SU-DHL-6 (cell line): ENCODE measurements around the gene PDP2.

Source experiments
- H2AFZ ChIP-seq: fragments of 200-600 bp; sonication (generic); 2 replicates; pipeline ENCODE4 v1.6.1; 2014; ENCODE audit warnings: low read depth, mild to moderate bottlenecking, moderate library complexity, mixed read lengths, antibody characterized with exemption, low read length; ENCODE audit not compliant: severe bottlenecking
- H3F3A ChIP-seq: fragments of 200-600 bp; shearing (Covaris generic); 2 replicates; pipeline ENCODE4 v1.6.0; 2016; ENCODE audit warnings: antibody characterized with exemption, mild to moderate bottlenecking; ENCODE audit not compliant: insufficient read depth
- H3K27ac ChIP-seq: fragments of 200-600 bp; sonication (generic); 2 replicates; pipeline ENCODE4 v1.5.1; 2016; ENCODE audit warnings: low read depth, mild to moderate bottlenecking, low read length, moderate library complexity, mixed read lengths
- H3K27me3 ChIP-seq: fragments of 200-600 bp; sonication (generic), shearing (Covaris generic); 2 replicates; pipeline ENCODE4 v1.6.0; 2014; ENCODE audit warnings: mild to moderate bottlenecking, low read length
- H3K36me3 ChIP-seq: fragments of 200-600 bp; sonication (generic); 2 replicates; pipeline ENCODE4 v1.6.1; 2014; ENCODE audit warnings: mild to moderate bottlenecking, low read length, mixed read lengths
- H3K4me2 ChIP-seq: fragments of 300-600, 200-600 bp; shearing (Covaris generic), sonication (generic); 2 replicates; pipeline ENCODE4 v1.6.0; 2014; ENCODE audit warnings: low read length, low read depth, mild to moderate bottlenecking; ENCODE audit not compliant: poor library complexity, severe bottlenecking
- H3K4me3 ChIP-seq: fragments of 200-600 bp; sonication (generic); 2 replicates; pipeline ENCODE4 v1.5.1; 2014; ENCODE audit warnings: antibody characterized with exemption, low read length, mild to moderate bottlenecking, mixed read lengths; ENCODE audit not compliant: insufficient read depth, poor library complexity, severe bottlenecking
- H3K79me2 ChIP-seq: fragments of 200-600 bp; sonication (generic); 2 replicates; pipeline ENCODE4 v1.6.1; 2014; ENCODE audit warnings: mild to moderate bottlenecking, low read length, moderate library complexity; ENCODE audit not compliant: insufficient read depth
- H3K9ac ChIP-seq: fragments of 200-600 bp; sonication (generic); 2 replicates; pipeline ENCODE4 v1.7.0; 2014; ENCODE audit warnings: mild to moderate bottlenecking, low read length
- H3K9me2 ChIP-seq: fragments of 200-600 bp; sonication (generic); replicated peaks from 2 replicates; pipeline ENCODE4 v1.6.1; 2014; ENCODE audit warnings: low read length; ENCODE audit not compliant: insufficient read depth
- H3K9me3 ChIP-seq: fragments of 200-600 bp; sonication (generic); 2 replicates; pipeline ENCODE4 v1.6.1; 2014; ENCODE audit warnings: low read length, mixed read lengths; ENCODE audit not compliant: insufficient read depth
- H4K20me1 ChIP-seq: fragments of 200-600 bp; sonication (generic); 2 replicates; pipeline ENCODE4 v1.6.1; 2014; ENCODE audit warnings: low read depth, mild to moderate bottlenecking, antibody characterized with exemption, low read length, moderate library complexity, mixed read lengths
- EZH2phosphoT487 ChIP-seq: fragments of 200-600 bp; sonication (generic), shearing (Covaris generic); conservative IDR thresholded peaks from 2 replicates; pipeline ENCODE4 v1.6.1; 2018; ENCODE audit warnings: mild to moderate bottlenecking, antibody characterized with exemption, low read length, moderate library complexity, mixed read lengths
- TF ChIP-seq, protein P1 (sequence below): fragments of 200-600 bp; sonication (generic); IDR thresholded peaks from one replicate; pipeline ENCODE4 v1.5.1; 2017; ENCODE audit warnings: antibody characterized with exemption, mild to moderate bottlenecking, low read length, moderate library complexity; ENCODE audit not compliant: insufficient read depth, poor library complexity, severe bottlenecking

PDP2 gene

DNA sequence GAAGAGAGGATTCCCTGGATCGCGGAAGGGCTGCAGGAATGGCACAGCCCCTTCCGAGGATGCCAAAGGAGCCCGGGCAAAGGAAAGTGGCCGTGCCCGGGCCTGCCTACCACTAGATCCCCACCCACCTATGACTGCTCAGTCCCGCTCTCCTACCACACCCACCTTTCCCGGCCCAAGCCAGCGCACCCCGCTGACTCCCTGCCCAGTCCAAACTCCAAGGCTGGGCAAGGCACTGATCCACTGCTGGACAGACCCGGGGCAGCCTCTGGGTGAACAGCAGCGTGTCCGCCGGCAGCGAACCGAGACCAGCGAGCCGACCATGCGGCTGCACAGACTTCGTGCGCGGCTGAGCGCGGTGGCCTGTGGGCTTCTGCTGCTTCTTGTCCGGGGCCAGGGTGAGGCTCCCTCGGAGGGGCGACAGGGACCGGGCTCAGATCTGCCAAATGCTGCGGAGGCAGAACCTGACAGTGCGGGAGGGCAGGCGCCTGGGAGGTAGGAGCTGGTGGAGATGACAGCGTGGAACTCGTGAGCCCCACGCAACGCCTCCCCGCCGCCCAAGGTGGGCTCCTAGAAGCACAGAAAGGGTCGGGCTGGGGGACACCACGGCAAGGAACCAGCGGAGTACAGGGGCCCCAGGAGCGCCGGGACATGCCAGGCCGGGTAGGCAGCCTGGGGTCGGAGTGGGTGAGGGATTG lies 55.1 kb downstream of the PDP2 start, which contains the start of gene CES2:
CES2 (plus strand) TSS at position 203 of the 698 bp plus-strand sequence; CDS start at position 323, 120 bp downstream.
- Histone ChIP-seq H3K4me3 (peak within 1 kb of the TSS; percentile 79), H2AFZ (peak within 1 kb of the TSS; percentile 76), H3K27me3 (no peaks in the 10 kb centered on the region), H3K36me3 (no peaks in the 10 kb centered on the region), H3K9me3 (no peaks in the 10 kb centered on the region), H3F3A (0 out of 2 replicates have a peak, but pooled peaks cover 3% of the 10 kb centered on the region), H4K20me1 (no peaks in the 10 kb centered on the region), H3K9ac (peak within 1 kb of the TSS; percentile 83), H3K9me2 (no peaks in the 10 kb centered on the region), H3K27ac (peak within 1 kb of the TSS; percentile 27; the same call in 1 of the 2 replicates), H3K4me2 (peak within 1 kb of the TSS; percentile 64), H3K79me2 (peaks cover 12% of the 10 kb centered on the region)
- TF ChIP-seq EZH2phosphoT487 = no peak
- TF ChIP-seq, protein P1, sequence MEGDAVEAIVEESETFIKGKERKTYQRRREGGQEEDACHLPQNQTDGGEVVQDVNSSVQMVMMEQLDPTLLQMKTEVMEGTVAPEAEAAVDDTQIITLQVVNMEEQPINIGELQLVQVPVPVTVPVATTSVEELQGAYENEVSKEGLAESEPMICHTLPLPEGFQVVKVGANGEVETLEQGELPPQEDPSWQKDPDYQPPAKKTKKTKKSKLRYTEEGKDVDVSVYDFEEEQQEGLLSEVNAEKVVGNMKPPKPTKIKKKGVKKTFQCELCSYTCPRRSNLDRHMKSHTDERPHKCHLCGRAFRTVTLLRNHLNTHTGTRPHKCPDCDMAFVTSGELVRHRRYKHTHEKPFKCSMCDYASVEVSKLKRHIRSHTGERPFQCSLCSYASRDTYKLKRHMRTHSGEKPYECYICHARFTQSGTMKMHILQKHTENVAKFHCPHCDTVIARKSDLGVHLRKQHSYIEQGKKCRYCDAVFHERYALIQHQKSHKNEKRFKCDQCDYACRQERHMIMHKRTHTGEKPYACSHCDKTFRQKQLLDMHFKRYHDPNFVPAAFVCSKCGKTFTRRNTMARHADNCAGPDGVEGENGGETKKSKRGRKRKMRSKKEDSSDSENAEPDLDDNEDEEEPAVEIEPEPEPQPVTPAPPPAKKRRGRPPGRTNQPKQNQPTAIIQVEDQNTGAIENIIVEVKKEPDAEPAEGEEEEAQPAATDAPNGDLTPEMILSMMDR = no peak

DNA sequence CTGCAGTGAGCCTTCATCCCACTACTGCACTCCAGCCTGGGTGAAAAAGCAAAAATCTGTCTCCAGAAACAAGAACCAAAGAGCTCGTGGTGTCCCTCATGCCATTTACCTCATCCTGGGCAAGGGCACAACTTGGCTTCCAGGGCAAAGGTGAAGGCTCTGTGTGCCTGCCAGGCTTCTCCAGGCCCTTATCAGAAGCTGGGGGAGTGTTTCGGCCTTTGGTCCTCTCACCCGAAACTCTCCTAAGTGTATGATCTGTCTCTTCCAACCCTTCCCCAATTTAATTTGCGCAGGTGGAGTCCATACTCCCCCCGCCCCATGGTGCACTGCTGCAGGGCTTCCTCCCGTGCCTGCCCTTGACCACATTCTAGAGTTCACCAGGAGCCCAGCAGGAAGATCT lies 56.1 kb downstream of the PDP2 start:
- no peak overlapping the region for H2AFZ ChIP-seq

DNA sequence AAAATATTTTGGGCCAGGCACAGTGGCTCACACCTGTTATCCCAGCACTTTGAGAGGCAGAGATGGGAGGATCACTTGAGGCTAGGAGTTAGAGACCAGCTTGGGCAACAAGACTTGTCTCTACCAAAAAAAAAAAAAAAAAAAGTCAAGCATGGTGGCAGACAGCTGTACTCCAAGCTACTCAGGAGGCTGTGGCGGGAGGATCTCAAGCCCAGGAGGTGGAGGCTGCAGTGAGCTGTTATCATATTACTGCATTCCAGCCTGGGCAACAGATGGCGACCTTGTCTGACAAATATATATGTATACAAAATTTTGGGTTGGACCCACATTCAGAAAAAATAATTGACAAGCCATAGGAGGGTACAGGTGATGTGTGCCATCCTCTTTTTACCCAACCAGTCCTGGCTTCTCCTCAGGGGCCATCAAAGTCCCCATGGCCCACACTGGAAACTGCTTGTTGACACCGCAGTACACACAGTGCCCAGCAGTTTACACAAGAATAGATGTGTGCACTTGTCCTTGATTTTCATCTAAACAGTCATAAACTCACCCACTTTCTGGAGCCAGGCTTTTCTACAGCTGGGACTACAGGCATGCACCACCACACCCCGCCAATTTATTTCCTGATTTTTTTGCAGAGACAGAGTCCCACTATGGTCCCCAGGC lies 56.7 kb downstream of the PDP2 start:
- Histone ChIP-seq H3K9me2 (no peaks in the 10 kb centered on the region), H3K4me2 (no peak overlapping the region), H3K36me3 (no peaks in the 10 kb centered on the region), H3K4me3 (no peak overlapping the region), H3K27me3 (no peaks in the 10 kb centered on the region), H2AFZ (no peak overlapping the region), H3K9me3 (no peaks in the 10 kb centered on the region), H3K9ac (no peak overlapping the region), H4K20me1 (no peaks in the 10 kb centered on the region), H3F3A (no peaks in the 10 kb centered on the region), H3K27ac (no peak overlapping the region), H3K79me2 (peaks cover 12% of the 10 kb centered on the region)
- no peak for TF ChIP-seq EZH2phosphoT487
- TF ChIP-seq, protein P1 = no peak

More for the DNA sequence above, 56.1 kb downstream of the PDP2 start:
- TF ChIP-seq, protein P1 = no peak
- TF ChIP-seq EZH2phosphoT487 = no peak
- Histone ChIP-seq H3K79me2 (peaks cover 12% of the 10 kb centered on the region), H3K9ac (no peak overlapping the region), H3K9me3 (no peaks in the 10 kb centered on the region), H4K20me1 (no peaks in the 10 kb centered on the region), H3F3A (0 out of 2 replicates have a peak, but pooled peaks cover 3% of the 10 kb centered on the region), H3K4me3 (no peak overlapping the region), H3K4me2 (no peak overlapping the region), H3K27me3 (no peaks in the 10 kb centered on the region), H3K27ac (no peak overlapping the region), H3K9me2 (no peaks in the 10 kb centered on the region), H3K36me3 (no peaks in the 10 kb centered on the region)
